Skeletal muscle satellite cell (primary cell): ENCODE measurements around the gene PTGIS.

Experiments used
- H3K27me3 ChIP-seq: 2 replicates; pipeline ENCODE4 v1.7.0; 2013; ENCODE audit warnings: low read length; ENCODE audit not compliant: control insufficient read depth, insufficient read depth
- H3K36me3 ChIP-seq: 2 replicates; pipeline ENCODE4 v1.7.0; 2013; ENCODE audit warnings: mild to moderate bottlenecking, control low read depth, low read length; ENCODE audit not compliant: insufficient read depth
- H3K4me1 ChIP-seq: 2 replicates; pipeline ENCODE4 v1.7.0; 2013; ENCODE audit warnings: low read length; ENCODE audit not compliant: control insufficient read depth, insufficient read depth
- H3K4me2 ChIP-seq: 2 replicates; pipeline ENCODE4 v1.7.0; 2013; ENCODE audit warnings: mild to moderate bottlenecking, low read length
- H3K4me3 ChIP-seq: 2 replicates; pipeline ENCODE4 v1.7.0; 2013; ENCODE audit warnings: low read length
- H3K9ac ChIP-seq: 2 replicates; pipeline ENCODE4 v1.7.0; 2013; ENCODE audit warnings: mild to moderate bottlenecking, low read depth, low read length, moderate library complexity
- H3K9me3 ChIP-seq: replicated peaks from 2 replicates; pipeline ENCODE4 v1.7.0; 2013; ENCODE audit warnings: mild to moderate bottlenecking, control low read depth, low read length

Gene PTGIS

GRCh38 chr20:49466114-49466912 lies 101.6 kb downstream of the PTGIS start:
- H3K9ac ChIP-seq, result no peak overlapping the region

DNA sequence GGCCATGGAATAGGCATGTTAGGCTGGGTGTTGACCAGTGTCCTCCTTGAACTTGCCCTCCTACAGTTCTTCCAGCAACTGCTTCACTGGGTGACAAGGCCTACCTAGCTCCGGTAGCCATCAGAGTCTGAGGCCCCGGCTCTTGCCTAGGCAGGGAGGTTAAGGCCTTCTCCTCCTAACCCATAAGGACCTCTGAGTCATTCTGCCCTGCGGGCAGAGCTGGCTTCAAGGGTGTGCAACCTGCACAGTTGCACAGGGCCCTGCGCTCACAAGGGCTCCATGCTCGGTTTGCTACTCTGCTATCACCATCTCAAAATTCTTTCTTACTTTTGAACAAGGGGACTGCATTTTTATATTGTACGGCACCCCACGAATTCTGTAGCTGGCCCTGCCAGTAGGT lies 103.4 kb downstream of the PTGIS start:
- Histone ChIP-seq H3K36me3 (no peaks in the 10 kb centered on the region), H3K4me3 (no peak overlapping the region), H3K27me3 (peaks cover 34% of the 10 kb centered on the region)

More at GRCh38 chr20:49466114-49466912, 101.6 kb downstream of the PTGIS start:
- no peaks in the 10 kb centered on the region for H3K4me1 ChIP-seq
- H3K27me3 ChIP-seq, result peaks cover 29% of the 10 kb centered on the region
- no peaks in the 10 kb centered on the region for H3K9me3 ChIP-seq
- no peak overlapping the region for H3K4me2 ChIP-seq
- no peak overlapping the region for H3K4me3 ChIP-seq
- no peaks in the 10 kb centered on the region for H3K36me3 ChIP-seq

GRCh38 chr20:49462626-49463025 lies 105.3 kb downstream of the PTGIS start:
- H3K27me3 ChIP-seq, result peaks cover 34% of the 10 kb centered on the region
- H3K9ac ChIP-seq, result no peak overlapping the region
- no peak overlapping the region for H3K4me2 ChIP-seq
- H3K4me3 ChIP-seq, result no peak overlapping the region
- H3K4me1 ChIP-seq, result no peaks in the 10 kb centered on the region
- H3K36me3 ChIP-seq, result no peaks in the 10 kb centered on the region
- no peaks in the 10 kb centered on the region for H3K9me3 ChIP-seq

More for the DNA sequence above, 103.4 kb downstream of the PTGIS start:
- Histone ChIP-seq H3K9ac (no peak overlapping the region), H3K4me2 (no peak overlapping the region), H3K4me1 (no peaks in the 10 kb centered on the region), H3K9me3 (no peaks in the 10 kb centered on the region)

DNA sequence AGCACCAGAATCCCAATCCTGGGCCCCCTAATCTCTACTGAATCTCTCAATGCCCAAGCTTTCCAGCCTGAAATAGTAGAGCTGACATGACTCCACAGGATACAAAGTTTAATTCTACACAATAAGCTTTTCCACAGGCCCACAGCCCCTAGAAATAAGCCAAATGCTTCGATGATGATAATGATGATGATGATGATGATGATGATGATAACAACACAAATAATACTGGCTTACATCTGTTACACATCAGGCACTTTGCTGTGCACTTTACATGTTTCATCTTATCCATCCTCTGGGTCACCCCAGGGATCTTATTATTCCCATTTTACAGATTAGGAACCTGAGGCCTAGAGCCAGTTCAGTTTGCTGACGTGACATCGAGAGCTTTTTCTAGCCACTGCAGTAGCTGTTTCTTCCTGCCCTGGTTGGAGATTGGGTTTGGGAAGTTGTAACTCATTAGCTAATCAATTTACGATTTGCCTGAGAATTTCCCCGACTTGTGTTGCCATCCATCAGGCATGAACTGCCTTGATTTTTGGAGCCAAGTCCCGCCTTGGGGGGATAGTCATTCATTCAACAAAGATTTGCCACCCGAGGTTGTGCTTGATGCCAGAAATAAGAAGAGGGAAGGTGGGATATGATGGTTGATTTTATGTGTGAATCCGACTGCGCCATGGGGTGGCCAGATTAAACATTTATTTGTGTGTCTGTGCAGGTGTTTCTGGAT lies 105.9 kb downstream of the PTGIS start:
- Histone ChIP-seq H3K9me3 (no peaks in the 10 kb centered on the region), H3K9ac (no peak overlapping the region), H3K36me3 (no peaks in the 10 kb centered on the region), H3K4me3 (no peak overlapping the region), H3K4me1 (no peaks in the 10 kb centered on the region), H3K4me2 (no peak overlapping the region), H3K27me3 (peaks cover 38% of the 10 kb centered on the region)

DNA sequence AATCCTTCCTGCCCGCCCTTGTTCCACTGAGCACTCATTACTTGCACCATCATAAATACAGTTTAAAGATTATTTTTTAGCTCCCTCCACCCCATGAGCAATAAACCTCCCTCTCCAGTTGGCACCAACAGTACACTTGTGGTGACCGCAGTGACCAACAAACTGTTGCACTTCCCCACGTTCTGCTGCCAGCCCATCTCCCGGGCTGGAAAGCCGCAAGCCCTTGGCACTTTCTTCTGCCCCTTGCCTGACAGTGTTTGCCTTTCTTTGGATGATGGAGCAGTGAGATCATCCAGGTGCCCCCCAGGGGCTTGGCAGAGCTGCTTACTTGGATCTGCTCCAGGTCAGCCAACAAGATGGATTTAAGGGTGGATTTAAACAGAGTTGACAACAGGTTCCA lies 107.0 kb downstream of the PTGIS start:
- H3K4me2 ChIP-seq, result no peak overlapping the region
- H3K4me3 ChIP-seq, result no peak overlapping the region
- peaks cover 49% of the 10 kb centered on the region for H3K27me3 ChIP-seq
- no peak overlapping the region for H3K9ac ChIP-seq
- no peaks in the 10 kb centered on the region for H3K36me3 ChIP-seq
- H3K9me3 ChIP-seq, result no peaks in the 10 kb centered on the region
- H3K4me1 ChIP-seq, result no peaks in the 10 kb centered on the region

DNA sequence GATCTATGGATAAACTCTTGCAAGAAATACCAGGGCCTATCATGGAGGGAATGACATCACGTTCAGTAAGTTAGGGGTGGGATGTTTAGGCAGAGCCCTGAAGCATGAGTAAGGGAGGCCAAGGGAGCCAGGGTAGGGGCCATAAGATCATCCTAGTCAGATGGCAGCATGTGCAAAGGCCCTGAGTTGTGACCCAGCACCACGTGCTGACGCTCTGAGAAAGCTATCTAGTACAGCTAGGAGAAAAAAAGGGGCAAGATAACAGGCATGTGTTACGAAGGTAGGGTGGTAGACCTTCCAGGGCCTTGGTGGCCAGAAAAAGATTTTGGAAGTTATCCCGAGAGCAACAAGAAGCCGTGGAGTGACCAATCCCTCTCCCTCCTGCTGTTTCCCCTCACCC lies 107.8 kb downstream of the PTGIS start:
- Histone ChIP-seq H3K9ac (no peak overlapping the region), H3K27me3 (peaks cover 53% of the 10 kb centered on the region), H3K36me3 (no peaks in the 10 kb centered on the region), H3K4me1 (no peaks in the 10 kb centered on the region), H3K4me3 (no peak overlapping the region), H3K9me3 (no peaks in the 10 kb centered on the region), H3K4me2 (no peak overlapping the region)

DNA sequence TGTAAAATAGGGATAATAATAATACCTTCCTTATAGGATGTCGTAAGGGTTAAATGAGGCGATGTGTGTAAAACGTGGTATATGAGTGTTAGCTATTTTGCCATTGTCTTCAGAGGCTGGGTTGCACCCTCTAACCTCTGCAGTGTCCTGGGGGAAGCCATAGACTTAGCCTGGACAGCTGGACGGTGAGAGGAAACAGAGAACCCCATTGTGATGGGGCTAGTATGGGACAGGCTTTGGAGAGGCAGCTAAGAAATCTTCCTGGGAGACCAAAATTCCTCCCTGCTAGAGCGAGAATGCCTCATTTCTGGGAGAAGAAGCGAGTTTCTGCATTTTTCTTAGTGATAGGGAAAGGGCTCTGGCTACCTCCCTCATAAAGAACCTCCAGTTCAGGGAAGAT lies 108.3 kb downstream of the PTGIS start:
- Histone ChIP-seq H3K9ac (no peak overlapping the region), H3K27me3 (peaks cover 53% of the 10 kb centered on the region), H3K4me3 (no peak overlapping the region), H3K9me3 (no peaks in the 10 kb centered on the region), H3K36me3 (no peaks in the 10 kb centered on the region), H3K4me2 (no peak overlapping the region), H3K4me1 (no peaks in the 10 kb centered on the region)

DNA sequence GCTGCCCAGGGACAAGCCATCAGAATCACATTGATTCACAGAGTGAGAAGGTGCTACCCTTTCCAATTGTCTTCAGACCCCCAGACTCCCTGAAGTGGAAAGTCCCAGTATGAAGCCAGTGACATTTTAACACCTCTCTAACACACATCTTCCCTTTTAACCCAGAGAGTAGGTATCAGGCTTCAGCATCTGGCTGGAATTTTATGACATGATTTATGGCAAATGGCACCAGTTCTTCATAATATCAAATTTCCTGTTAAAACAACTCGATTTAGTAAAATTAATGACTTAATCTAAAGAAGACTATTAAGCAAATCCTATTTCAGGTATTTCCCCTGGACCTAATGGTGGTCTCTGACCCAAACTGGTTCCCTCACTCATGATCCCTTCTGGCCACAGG lies 110.5 kb downstream of the PTGIS start:
- Histone ChIP-seq H3K4me2 (no peak overlapping the region), H3K9me3 (no peaks in the 10 kb centered on the region), H3K36me3 (no peaks in the 10 kb centered on the region), H3K27me3 (peaks cover 53% of the 10 kb centered on the region), H3K4me3 (no peak overlapping the region), H3K9ac (no peak overlapping the region), H3K4me1 (peaks cover under 1% of the 10 kb centered on the region)

- H3K4me2 ChIP-seq, result no peak overlapping the region
- H3K9me3 ChIP-seq, result no peaks in the 10 kb centered on the region
- H3K4me3 ChIP-seq, result no peak overlapping the region
- peaks cover 8% of the 10 kb centered on the region for H3K4me1 ChIP-seq
- no peak overlapping the region for H3K9ac ChIP-seq
- H3K27me3 ChIP-seq, result peaks cover 50% of the 10 kb centered on the region
- no peaks in the 10 kb centered on the region for H3K36me3 ChIP-seq
These were observed 111.3 kb downstream of the PTGIS start for GRCh38 chr20:49456646-49457045.

GRCh38 chr20:49455691-49456090 lies 112.2 kb downstream of the PTGIS start:
- Histone ChIP-seq H3K9me3 (no peaks in the 10 kb centered on the region), H3K9ac (no peak overlapping the region), H3K27me3 (peaks cover 50% of the 10 kb centered on the region), H3K36me3 (no peaks in the 10 kb centered on the region), H3K4me2 (no peak overlapping the region), H3K4me1 (peaks cover 8% of the 10 kb centered on the region), H3K4me3 (no peak overlapping the region)
